Measurements from ENCODE around the gene IGSF1.

DNA sequence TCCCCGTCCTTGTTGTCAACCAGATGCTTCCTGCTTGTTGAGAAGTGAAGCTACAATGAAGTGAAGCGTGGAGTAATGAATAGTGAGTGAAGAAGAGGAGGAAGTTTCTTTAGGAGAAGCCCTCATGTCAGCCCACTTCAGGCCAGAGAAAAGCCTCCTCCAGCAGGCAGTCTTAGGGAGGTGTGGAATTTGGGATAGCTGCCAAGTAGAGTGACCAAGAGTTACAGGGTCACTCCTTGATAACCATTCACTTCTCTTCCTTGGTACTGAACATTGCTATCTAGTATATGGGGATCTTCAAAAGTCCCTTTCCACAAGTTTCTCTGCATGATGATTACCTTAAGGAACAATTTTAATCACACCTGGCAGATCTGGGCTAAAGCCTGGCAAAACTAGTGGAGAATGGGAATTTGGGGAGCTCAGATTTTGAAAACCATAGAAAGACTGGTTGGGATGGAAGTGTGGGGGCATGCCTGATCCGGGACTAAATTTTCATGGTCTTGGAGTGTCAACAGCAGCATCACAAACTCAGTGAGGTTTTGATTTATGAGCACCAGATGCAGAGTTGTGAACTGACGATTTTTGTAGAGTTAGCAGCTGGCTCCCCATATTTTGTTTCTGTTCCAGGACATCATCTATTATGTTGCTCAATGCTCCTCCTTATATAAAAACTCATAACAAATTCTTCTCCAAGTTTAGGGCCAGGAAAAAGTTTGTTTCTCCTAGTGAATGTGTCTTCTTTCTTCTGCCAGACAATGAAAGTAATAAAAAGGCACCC is 53.1 kb downstream of the IGSF1 start:
- TF ChIP-seq GATA2 (IDR thresholded peaks at IDR 0.05; ENCODE audit: low read depth, low read length) = no peak
- no peak for TF ChIP-seq GATA3 (IDR thresholded peaks at IDR 0.05; ENCODE audit: low read depth, low read length)

Measured in SH-SY5Y (cell line).